ENCODE results near the gene LMAN2L. TPM values are rescaled to one million over a fixed set of nuclear protein-coding genes. Genes with fewer than 3 reads are reported as not detected.

LMAN2L gene
- total RNA-seq, 2 donors from 2014 or later: 9.1 to 12.8 TPM

DNA sequence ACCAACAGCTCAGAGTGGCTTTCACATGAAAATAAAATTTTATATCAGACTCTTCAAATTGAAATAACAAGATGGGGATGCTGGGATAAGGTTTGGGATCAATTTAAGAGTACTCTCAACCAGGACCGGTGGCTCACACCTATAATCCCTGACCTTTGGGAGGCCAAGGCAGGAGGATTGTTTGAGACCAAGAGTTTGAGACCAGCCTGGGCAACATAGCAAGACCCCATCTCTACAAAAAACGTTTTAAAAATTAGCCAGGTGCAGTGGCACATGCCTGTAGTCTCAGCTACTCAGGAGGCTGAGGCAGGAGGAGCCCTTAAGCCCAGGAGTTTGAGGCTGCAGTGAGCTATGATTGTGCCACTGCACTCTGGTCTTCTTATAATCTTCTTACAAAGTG is 2.6 kb downstream of the LMAN2L start:
- no peak for ATAC-seq (ENCODE audit: insufficient number of reproducible peaks, low FRiP score, low read depth)
- no peak overlapping the region for H3K27ac ChIP-seq
- H3K27me3 ChIP-seq (replicated peaks; ENCODE audit: insufficient read depth): no peaks in the 10 kb centered on the region
- no peak for DNase-seq (ENCODE audit: low spot score)
- H3K4me1 ChIP-seq (ENCODE audit: control insufficient read depth in 1 of 2, low read depth in 2 of 2): peaks cover 5 to 59% of the 10 kb centered on the region in 2 donors
- H3K4me3 ChIP-seq: no peak overlapping the region
- TF ChIP-seq, protein P1, sequence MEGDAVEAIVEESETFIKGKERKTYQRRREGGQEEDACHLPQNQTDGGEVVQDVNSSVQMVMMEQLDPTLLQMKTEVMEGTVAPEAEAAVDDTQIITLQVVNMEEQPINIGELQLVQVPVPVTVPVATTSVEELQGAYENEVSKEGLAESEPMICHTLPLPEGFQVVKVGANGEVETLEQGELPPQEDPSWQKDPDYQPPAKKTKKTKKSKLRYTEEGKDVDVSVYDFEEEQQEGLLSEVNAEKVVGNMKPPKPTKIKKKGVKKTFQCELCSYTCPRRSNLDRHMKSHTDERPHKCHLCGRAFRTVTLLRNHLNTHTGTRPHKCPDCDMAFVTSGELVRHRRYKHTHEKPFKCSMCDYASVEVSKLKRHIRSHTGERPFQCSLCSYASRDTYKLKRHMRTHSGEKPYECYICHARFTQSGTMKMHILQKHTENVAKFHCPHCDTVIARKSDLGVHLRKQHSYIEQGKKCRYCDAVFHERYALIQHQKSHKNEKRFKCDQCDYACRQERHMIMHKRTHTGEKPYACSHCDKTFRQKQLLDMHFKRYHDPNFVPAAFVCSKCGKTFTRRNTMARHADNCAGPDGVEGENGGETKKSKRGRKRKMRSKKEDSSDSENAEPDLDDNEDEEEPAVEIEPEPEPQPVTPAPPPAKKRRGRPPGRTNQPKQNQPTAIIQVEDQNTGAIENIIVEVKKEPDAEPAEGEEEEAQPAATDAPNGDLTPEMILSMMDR (IDR thresholded peaks at IDR 0.05): no peak
- H3K9me3 ChIP-seq: no peaks in the 10 kb centered on the region
- peaks cover 16% of the 10 kb centered on the region for H3K36me3 ChIP-seq

DNA sequence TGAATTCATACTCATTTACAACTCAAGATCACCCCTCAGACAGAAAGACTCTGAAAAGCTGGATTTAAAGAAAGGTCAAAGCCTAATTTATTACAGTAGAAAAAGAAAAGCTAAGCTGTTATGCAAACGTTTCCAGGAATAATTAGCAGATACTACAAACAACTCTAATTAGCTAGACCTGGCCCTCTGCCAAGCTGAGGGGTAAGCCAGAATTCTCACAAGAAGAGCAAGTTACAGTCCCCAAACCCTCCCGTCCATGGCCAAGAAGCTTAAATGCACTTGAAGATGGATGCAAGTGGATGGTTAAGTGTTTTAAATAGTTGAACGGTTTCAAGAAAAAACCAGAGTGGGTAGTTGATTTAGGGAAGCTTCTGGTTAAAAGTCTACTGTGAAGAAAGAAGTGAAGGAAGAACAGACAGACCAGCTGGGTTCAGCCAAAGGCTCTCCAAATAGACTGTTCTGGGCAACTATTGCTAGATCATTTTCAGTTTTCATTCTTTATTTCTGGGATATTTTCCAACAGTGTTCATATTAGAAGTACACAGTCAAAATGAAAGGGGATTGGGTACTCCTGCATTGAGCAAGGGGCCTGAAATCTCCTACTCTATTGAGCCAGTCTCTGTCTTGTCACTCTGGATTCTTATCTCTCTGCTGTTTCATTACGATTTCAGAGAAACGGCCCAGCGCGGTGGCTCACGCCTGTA is 4.8 kb downstream of the LMAN2L start:
- Histone ChIP-seq H3K27ac (peak overlapping the region in 1 of 2 donors; percentile 21), H3K4me3 (no peak overlapping the region), H3K4me1 (ENCODE audit: control insufficient read depth in 1 of 2, low read depth in 2 of 2) (peaks cover 5 to 50% of the 10 kb centered on the region in 2 donors), H3K36me3 (peaks cover 31% of the 10 kb centered on the region), H3K27me3 (replicated peaks; ENCODE audit: insufficient read depth) (no peaks in the 10 kb centered on the region), H3K9me3 (no peaks in the 10 kb centered on the region)
- DNase-seq (ENCODE audit: low spot score) (no peak), ATAC-seq (ENCODE audit: insufficient number of reproducible peaks, low FRiP score, low read depth) (no peak)
- TF ChIP-seq, protein P1 (IDR thresholded peaks at IDR 0.05): no peak

DNA sequence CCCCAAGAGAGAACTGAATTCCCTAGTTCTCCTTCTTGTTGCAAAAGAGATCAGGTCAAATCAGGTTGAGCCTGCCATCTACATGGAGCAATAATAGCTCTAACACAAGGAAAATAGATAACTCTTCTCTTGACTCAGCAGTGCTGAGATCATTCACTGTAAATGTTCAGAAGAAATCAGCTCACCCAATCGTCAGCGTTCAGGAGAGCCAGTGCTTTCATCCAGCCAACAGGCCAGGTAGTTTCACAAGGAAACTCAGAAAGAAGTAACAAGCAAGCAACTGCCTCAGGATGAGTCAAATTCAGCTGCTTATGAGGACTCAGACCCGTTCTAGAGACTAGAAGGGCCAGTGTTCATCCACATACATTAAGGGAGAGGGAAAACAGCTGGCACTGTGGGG is 5.9 kb downstream of the LMAN2L start:
- ATAC-seq (ENCODE audit: insufficient number of reproducible peaks, low FRiP score, low read depth) (no peak), DNase-seq (ENCODE audit: low spot score) (no peak)
- Histone ChIP-seq H3K4me3 (no peak overlapping the region), H3K36me3 (peaks cover 31% of the 10 kb centered on the region), H3K9me3 (no peaks in the 10 kb centered on the region), H3K27me3 (replicated peaks; ENCODE audit: insufficient read depth) (no peaks in the 10 kb centered on the region), H3K27ac (no peak overlapping the region), H3K4me1 (ENCODE audit: control insufficient read depth in 1 of 2, low read depth in 2 of 2) (peaks cover 2 to 46% of the 10 kb centered on the region in 2 donors)
- TF ChIP-seq, protein P1 (IDR thresholded peaks at IDR 0.05): no peak

DNA sequence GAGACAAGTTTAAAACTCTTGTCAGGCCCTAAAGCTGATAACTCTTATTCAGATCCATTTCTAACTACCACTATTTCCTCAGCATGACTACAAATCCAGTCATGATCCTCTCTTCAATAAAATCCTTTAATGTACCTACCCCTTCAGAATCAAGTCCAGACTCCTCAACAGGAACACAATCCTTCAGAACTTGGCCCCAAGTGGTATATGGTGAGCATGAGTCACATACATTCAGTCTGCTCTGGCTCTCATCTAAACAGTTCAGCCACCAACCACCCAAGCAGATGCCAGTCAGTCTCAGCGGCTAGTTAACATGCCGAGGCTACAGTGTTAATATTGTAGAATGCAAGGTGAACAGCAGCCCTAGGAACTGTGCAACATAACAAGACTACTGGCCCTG is 9.7 kb downstream of the LMAN2L start:
- no peak for DNase-seq (ENCODE audit: low spot score)
- peaks cover 0 to 9% of the 10 kb centered on the region in 2 donors for H3K4me1 ChIP-seq (ENCODE audit: control insufficient read depth in 1 of 2, low read depth in 2 of 2)
- H3K27me3 ChIP-seq (replicated peaks; ENCODE audit: insufficient read depth): no peaks in the 10 kb centered on the region
- peaks cover 50% of the 10 kb centered on the region for H3K36me3 ChIP-seq
- no peaks in the 10 kb centered on the region for H3K9me3 ChIP-seq
- H3K4me3 ChIP-seq: no peak overlapping the region
- no peak overlapping the region for H3K27ac ChIP-seq
- no peak for ATAC-seq (ENCODE audit: insufficient number of reproducible peaks, low FRiP score, low read depth)
- TF ChIP-seq, protein P1 (IDR thresholded peaks at IDR 0.05): no peak

DNA sequence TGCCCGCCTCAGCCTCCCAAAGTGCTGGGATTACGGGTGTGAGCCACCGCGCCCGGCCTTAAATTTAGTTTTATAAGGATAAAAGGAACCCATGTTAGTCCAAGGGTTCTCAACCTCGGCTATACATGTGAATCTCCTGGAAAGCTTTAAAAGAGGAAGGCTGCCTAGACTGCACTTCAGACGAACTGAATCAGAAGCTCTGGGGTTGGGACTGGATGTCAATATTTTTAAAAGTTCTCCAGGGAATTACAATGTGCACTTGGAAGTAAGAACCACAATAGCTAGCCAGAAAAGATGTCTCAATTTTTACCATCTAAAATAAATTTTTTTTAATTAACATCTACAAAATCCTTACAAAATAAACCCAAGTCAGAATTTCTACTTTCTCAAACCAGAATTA is 10.1 kb downstream of the LMAN2L start:
- H3K27me3 ChIP-seq (replicated peaks; ENCODE audit: insufficient read depth): no peaks in the 10 kb centered on the region
- peaks cover 0 to 5% of the 10 kb centered on the region in 2 donors for H3K4me1 ChIP-seq (ENCODE audit: control insufficient read depth in 1 of 2, low read depth in 2 of 2)
- H3K9me3 ChIP-seq: no peaks in the 10 kb centered on the region
- ATAC-seq (ENCODE audit: insufficient number of reproducible peaks, low FRiP score, low read depth): no peak
- TF ChIP-seq, protein P1 (IDR thresholded peaks at IDR 0.05): no peak
- H3K27ac ChIP-seq: no peak overlapping the region
- H3K4me3 ChIP-seq: no peak overlapping the region
- H3K36me3 ChIP-seq: peaks cover 50% of the 10 kb centered on the region
- no peak for DNase-seq (ENCODE audit: low spot score)
